Measurements from ENCODE around the gene EIF4G1.
A peak's percentile ranks its signal among the peaks of the same experiment; 100 is the strongest.

Gene EIF4G1

GRCh38 chr3:184352897-184353545, 38.6 kb downstream of the EIF4G1 start:
- DNase-seq (ENCODE audit: low spot score) = no peak
- Histone ChIP-seq H3K4me2 (ENCODE audit: insufficient read depth, low read length, poor library complexity, severe bottlenecking) (no peak overlapping the region), H4K8ac (ENCODE audit: low read depth, low read length) (no peak overlapping the region), H3K4ac (ENCODE audit: low read length) (no peak overlapping the region), H4K91ac (ENCODE audit: low read depth, low read length, poor library complexity) (no peak overlapping the region), H3K9me3 (replicated peaks in 1 of 2; ENCODE audit: control insufficient read depth in 2 of 2, insufficient read depth in 1 of 2, low read depth in 1 of 2, low read length in 2 of 2) (no peaks in the 10 kb centered on the region), H2BK15ac (ENCODE audit: low read length) (no peak overlapping the region), H3K14ac (ENCODE audit: low read length) (no peak overlapping the region), H2AFZ (ENCODE audit: low read length) (no peak overlapping the region), H3K27me3 (ENCODE audit: control insufficient read depth in 3 of 3, insufficient read depth in 3 of 3, low read depth in 1 of 3, low read length in 3 of 3) (no peaks in the 10 kb centered on the region), H3K79me1 (ENCODE audit: low read depth, low read length) (peaks cover 4% of the 10 kb centered on the region), H2BK12ac (ENCODE audit: low read length) (peak overlapping the region; percentile 46), H3K36me3 (replicated peaks in 1 of 2; ENCODE audit: control insufficient read depth in 2 of 2, insufficient read depth in 2 of 2, low read length in 2 of 2) (peaks cover 63 to 92% of the 10 kb centered on the region in 2 donors), H2AK5ac (ENCODE audit: low read depth, low read length) (no peak overlapping the region), H3K4me1 (ENCODE audit: control insufficient read depth in 2 of 2, insufficient read depth in 1 of 2, low read depth in 1 of 2, low read length in 2 of 2) (peaks cover 6 to 7% of the 10 kb centered on the region in 2 donors), H3K27ac (replicated peaks; ENCODE audit: low read length) (no peak overlapping the region), H3K4me3 (ENCODE audit: low read length in 2 of 2) (no peak overlapping the region), H3K9ac (ENCODE audit: low read depth, low read length, poor library complexity) (no peak overlapping the region), H3K23ac (ENCODE audit: low read depth, low read length, poor library complexity) (no peak overlapping the region), H3K18ac (ENCODE audit: low read length) (no peak overlapping the region), H2BK120ac (ENCODE audit: low read depth, low read length) (no peak overlapping the region), H2BK5ac (ENCODE audit: low read length) (no peak overlapping the region)
- no CpG with 5 or more reads among the region's 11 CpGs for WGBS, 2 donors (ENCODE audit: extremely low coverage in 2 of 2, insufficient read length in 2 of 2, insufficient replicate concordance in 1 of 2)

GRCh38 chr3:184353546-184353941, 39.1 kb downstream of the EIF4G1 start:
- WGBS, 2 donors (ENCODE audit: extremely low coverage in 2 of 2, insufficient read length in 2 of 2, insufficient replicate concordance in 1 of 2) = no CpG with 5 or more reads among the region's 11 CpGs
- Histone ChIP-seq H3K4me1 (ENCODE audit: control insufficient read depth in 2 of 2, insufficient read depth in 1 of 2, low read depth in 1 of 2, low read length in 2 of 2) (peaks cover 6 to 8% of the 10 kb centered on the region in 2 donors), H3K14ac (ENCODE audit: low read length) (no peak overlapping the region), H3K4ac (ENCODE audit: low read length) (no peak overlapping the region), H3K27ac (replicated peaks; ENCODE audit: low read length) (no peak overlapping the region), H2BK5ac (ENCODE audit: low read length) (no peak overlapping the region), H2BK15ac (ENCODE audit: low read length) (peak overlapping the region; percentile 73), H3K4me3 (ENCODE audit: low read length in 2 of 2) (no peak overlapping the region), H3K4me2 (ENCODE audit: insufficient read depth, low read length, poor library complexity, severe bottlenecking) (no peak overlapping the region), H3K23ac (ENCODE audit: low read depth, low read length, poor library complexity) (peak overlapping the region; percentile 75), H3K18ac (ENCODE audit: low read length) (no peak overlapping the region), H3K9me3 (replicated peaks in 1 of 2; ENCODE audit: control insufficient read depth in 2 of 2, insufficient read depth in 1 of 2, low read depth in 1 of 2, low read length in 2 of 2) (no peaks in the 10 kb centered on the region), H3K79me1 (ENCODE audit: low read depth, low read length) (peaks cover 5% of the 10 kb centered on the region), H3K36me3 (replicated peaks in 1 of 2; ENCODE audit: control insufficient read depth in 2 of 2, insufficient read depth in 2 of 2, low read length in 2 of 2) (peaks cover 69 to 92% of the 10 kb centered on the region in 2 donors), H3K9ac (ENCODE audit: low read depth, low read length, poor library complexity) (no peak overlapping the region), H2AFZ (ENCODE audit: low read length) (no peak overlapping the region), H2AK5ac (ENCODE audit: low read depth, low read length) (peak overlapping the region; percentile 86), H3K27me3 (ENCODE audit: control insufficient read depth in 3 of 3, insufficient read depth in 3 of 3, low read depth in 1 of 3, low read length in 3 of 3) (no peaks in the 10 kb centered on the region), H2BK12ac (ENCODE audit: low read length) (no peak overlapping the region), H4K91ac (ENCODE audit: low read depth, low read length, poor library complexity) (no peak overlapping the region), H2BK120ac (ENCODE audit: low read depth, low read length) (no peak overlapping the region), H4K8ac (ENCODE audit: low read depth, low read length) (no peak overlapping the region)
- DNase-seq (ENCODE audit: low spot score) = no peak

GRCh38 chr3:184354121-184354728, 39.8 kb downstream of the EIF4G1 start:
- Histone ChIP-seq H3K14ac (ENCODE audit: low read length) (no peak overlapping the region), H4K8ac (ENCODE audit: low read depth, low read length) (no peak overlapping the region), H4K91ac (ENCODE audit: low read depth, low read length, poor library complexity) (no peak overlapping the region), H2BK5ac (ENCODE audit: low read length) (peak overlapping the region; percentile 16), H3K23ac (ENCODE audit: low read depth, low read length, poor library complexity) (peak overlapping the region; percentile 89), H3K36me3 (replicated peaks in 1 of 2; ENCODE audit: control insufficient read depth in 2 of 2, insufficient read depth in 2 of 2, low read length in 2 of 2) (peaks cover 72 to 92% of the 10 kb centered on the region in 2 donors), H3K18ac (ENCODE audit: low read length) (peak overlapping the region; percentile 85), H3K9me3 (replicated peaks in 1 of 2; ENCODE audit: control insufficient read depth in 2 of 2, insufficient read depth in 1 of 2, low read depth in 1 of 2, low read length in 2 of 2) (no peaks in the 10 kb centered on the region), H3K9ac (ENCODE audit: low read depth, low read length, poor library complexity) (peak overlapping the region; percentile 63), H2BK12ac (ENCODE audit: low read length) (no peak overlapping the region), H2AK5ac (ENCODE audit: low read depth, low read length) (peak overlapping the region; percentile 86), H3K4me2 (ENCODE audit: insufficient read depth, low read length, poor library complexity, severe bottlenecking) (no peak overlapping the region), H3K4ac (ENCODE audit: low read length) (no peak overlapping the region), H3K27ac (replicated peaks; ENCODE audit: low read length) (no peak overlapping the region), H3K4me1 (ENCODE audit: control insufficient read depth in 2 of 2, insufficient read depth in 1 of 2, low read depth in 1 of 2, low read length in 2 of 2) (peaks cover 6 to 15% of the 10 kb centered on the region in 2 donors), H3K4me3 (ENCODE audit: low read length in 2 of 2) (no peak overlapping the region), H2BK120ac (ENCODE audit: low read depth, low read length) (no peak overlapping the region), H2BK15ac (ENCODE audit: low read length) (peak overlapping the region; percentile 73), H3K27me3 (ENCODE audit: control insufficient read depth in 3 of 3, insufficient read depth in 3 of 3, low read depth in 1 of 3, low read length in 3 of 3) (no peaks in the 10 kb centered on the region), H2AFZ (ENCODE audit: low read length) (no peak overlapping the region), H3K79me1 (ENCODE audit: low read depth, low read length) (peaks cover 10% of the 10 kb centered on the region)
- no CpG with 5 or more reads among the region's 18 CpGs for WGBS, 2 donors (ENCODE audit: extremely low coverage in 2 of 2, insufficient read length in 2 of 2, insufficient replicate concordance in 1 of 2)
- no peak for DNase-seq (ENCODE audit: low spot score)

GRCh38 chr3:184354754-184355153, 40.3 kb downstream of the EIF4G1 start:
- WGBS, 2 donors (ENCODE audit: extremely low coverage in 2 of 2, insufficient read length in 2 of 2, insufficient replicate concordance in 1 of 2) = no CpG with 5 or more reads among the region's 8 CpGs
- Histone ChIP-seq H3K36me3 (replicated peaks in 1 of 2; ENCODE audit: control insufficient read depth in 2 of 2, insufficient read depth in 2 of 2, low read length in 2 of 2) (peaks cover 72 to 88% of the 10 kb centered on the region in 2 donors), H2BK12ac (ENCODE audit: low read length) (no peak overlapping the region), H3K9ac (ENCODE audit: low read depth, low read length, poor library complexity) (peak overlapping the region; percentile 54), H4K8ac (ENCODE audit: low read depth, low read length) (no peak overlapping the region), H2AK5ac (ENCODE audit: low read depth, low read length) (peak overlapping the region; percentile 11), H3K4me3 (ENCODE audit: low read length in 2 of 2) (no peak overlapping the region), H4K91ac (ENCODE audit: low read depth, low read length, poor library complexity) (no peak overlapping the region), H3K4me1 (ENCODE audit: control insufficient read depth in 2 of 2, insufficient read depth in 1 of 2, low read depth in 1 of 2, low read length in 2 of 2) (peaks cover 8 to 20% of the 10 kb centered on the region in 2 donors), H2BK5ac (ENCODE audit: low read length) (peak overlapping the region; percentile 16), H3K9me3 (replicated peaks in 1 of 2; ENCODE audit: control insufficient read depth in 2 of 2, insufficient read depth in 1 of 2, low read depth in 1 of 2, low read length in 2 of 2) (no peaks in the 10 kb centered on the region), H3K79me1 (ENCODE audit: low read depth, low read length) (peaks cover 10% of the 10 kb centered on the region), H3K14ac (ENCODE audit: low read length) (no peak overlapping the region), H3K27me3 (ENCODE audit: control insufficient read depth in 3 of 3, insufficient read depth in 3 of 3, low read depth in 1 of 3, low read length in 3 of 3) (no peaks in the 10 kb centered on the region), H2BK120ac (ENCODE audit: low read depth, low read length) (no peak overlapping the region), H2BK15ac (ENCODE audit: low read length) (peak overlapping the region; percentile 31), H3K18ac (ENCODE audit: low read length) (peak overlapping the region; percentile 81), H3K4ac (ENCODE audit: low read length) (no peak overlapping the region), H3K27ac (replicated peaks; ENCODE audit: low read length) (no peak overlapping the region), H3K23ac (ENCODE audit: low read depth, low read length, poor library complexity) (no peak overlapping the region), H2AFZ (ENCODE audit: low read length) (no peak overlapping the region), H3K4me2 (ENCODE audit: insufficient read depth, low read length, poor library complexity, severe bottlenecking) (no peak overlapping the region)
- DNase-seq (ENCODE audit: low spot score) = no peak
